ENCODE data around the gene C22orf39.

GRCh38 chr22:19488884-19489843 lies 41.7 kb upstream of the C22orf39 start:
- TF ChIP-seq, protein P1, sequence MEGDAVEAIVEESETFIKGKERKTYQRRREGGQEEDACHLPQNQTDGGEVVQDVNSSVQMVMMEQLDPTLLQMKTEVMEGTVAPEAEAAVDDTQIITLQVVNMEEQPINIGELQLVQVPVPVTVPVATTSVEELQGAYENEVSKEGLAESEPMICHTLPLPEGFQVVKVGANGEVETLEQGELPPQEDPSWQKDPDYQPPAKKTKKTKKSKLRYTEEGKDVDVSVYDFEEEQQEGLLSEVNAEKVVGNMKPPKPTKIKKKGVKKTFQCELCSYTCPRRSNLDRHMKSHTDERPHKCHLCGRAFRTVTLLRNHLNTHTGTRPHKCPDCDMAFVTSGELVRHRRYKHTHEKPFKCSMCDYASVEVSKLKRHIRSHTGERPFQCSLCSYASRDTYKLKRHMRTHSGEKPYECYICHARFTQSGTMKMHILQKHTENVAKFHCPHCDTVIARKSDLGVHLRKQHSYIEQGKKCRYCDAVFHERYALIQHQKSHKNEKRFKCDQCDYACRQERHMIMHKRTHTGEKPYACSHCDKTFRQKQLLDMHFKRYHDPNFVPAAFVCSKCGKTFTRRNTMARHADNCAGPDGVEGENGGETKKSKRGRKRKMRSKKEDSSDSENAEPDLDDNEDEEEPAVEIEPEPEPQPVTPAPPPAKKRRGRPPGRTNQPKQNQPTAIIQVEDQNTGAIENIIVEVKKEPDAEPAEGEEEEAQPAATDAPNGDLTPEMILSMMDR (IDR thresholded peaks at IDR 0.05) = peak in 1 of 3 experiments; percentile 2
- no peak for TF ChIP-seq EP300 (IDR thresholded peaks at IDR 0.05)
